Activated gamma-delta T cell treated with anti-CD3 and anti-CD28 coated beads, Interleukin-2, amount 50 U/mL, for 16 hours (primary cell): ENCODE results near the gene FGF11.
"Not testable (repeated sequence)": the region's sequence is repeated elsewhere in the genome, so short reads cannot be mapped to it uniquely, and the experiment has no call there.

Experiments used
- DNase-seq: peaks from one replicate; pipeline ENCODE4 v3.0.0-alpha.2; 2020; ENCODE audit warnings: low read depth

The FGF11 gene

DNA sequence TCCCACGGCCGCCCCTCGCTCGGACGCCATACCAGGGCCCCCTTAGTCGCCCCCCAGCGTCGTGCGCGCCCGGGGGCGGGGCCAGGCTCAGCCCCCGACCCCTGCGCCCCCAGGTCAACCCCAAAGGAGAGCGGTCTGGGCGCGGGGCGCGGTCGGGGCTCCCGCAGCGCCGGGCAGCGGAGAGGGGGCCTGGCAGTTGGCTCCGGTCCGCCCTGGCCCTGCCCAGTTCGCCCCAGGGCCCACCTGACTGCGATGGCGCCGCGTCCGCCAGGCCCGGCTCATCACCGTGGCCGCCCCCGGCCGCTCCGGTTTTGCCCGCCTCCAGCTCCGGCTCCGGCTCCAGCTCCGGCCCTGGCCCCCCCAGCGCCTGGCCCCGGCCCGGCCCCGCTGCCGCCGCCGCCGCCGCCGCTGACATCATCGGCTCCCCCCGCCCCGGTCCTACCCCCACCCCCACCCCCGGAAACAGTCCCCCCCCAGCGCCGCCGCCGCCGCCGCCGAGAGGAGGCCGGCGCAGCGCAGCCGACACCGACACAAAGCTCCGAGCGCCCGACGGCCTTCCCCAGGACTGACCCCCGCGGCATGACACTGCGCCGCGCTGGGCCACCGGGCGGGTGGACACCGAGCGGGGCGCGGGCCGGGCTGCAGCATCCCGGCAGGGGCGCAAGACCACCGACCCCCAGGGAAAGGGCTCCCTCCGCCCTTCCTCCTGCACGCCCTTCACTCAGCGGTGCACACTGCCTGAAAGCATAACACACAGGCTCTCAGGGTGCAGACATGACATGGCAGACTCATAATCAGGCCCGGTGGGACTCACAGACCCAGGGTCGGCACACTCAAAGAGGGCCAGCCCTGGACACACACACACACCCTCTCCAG lies 40.1 kb downstream of the FGF11 start, which contains the start of gene ZBTB4:
TSS of gene ZBTB4 (minus strand) at position 419 of the 876 bp plus-strand sequence. CDS start 12,830 bp downstream, outside the sequence.
- DNase-seq = peak; percentile 45

DNA sequence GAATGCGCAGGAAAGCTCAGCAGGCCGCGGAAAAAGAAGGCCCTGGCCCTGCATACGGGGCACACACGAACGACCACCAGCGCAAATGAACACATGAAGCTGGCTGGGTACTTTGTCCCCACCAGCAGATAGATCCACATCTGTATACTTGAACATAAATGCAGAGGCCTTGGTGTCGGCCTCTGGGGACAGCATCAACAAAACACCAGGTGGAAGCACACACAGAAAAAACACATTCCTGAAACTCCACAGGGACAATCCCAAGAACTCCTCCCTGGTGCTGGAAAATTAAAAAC lies 40.7 kb downstream of the FGF11 start:
- no peak for DNase-seq

DNA sequence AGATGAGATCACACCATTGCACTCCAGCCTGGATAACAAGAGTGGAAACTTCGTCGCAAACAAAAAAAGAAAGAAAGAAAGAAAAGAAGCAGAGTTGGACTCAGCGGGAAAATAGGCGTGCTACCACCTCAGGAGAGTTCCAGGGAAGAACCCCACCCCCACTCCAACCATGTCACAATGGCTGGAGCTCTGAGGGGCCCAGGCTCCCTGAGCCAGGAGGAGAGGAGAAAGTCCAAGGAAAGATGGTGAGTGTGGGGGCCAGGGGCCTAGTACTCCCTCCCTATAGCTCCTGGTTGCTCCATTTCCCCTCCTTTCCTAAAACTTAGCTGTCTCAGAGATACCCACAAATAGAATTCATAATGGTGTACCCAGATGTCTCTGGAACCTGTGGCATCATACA lies 42.0 kb downstream of the FGF11 start, which contains the start of gene SLC35G6:
TSS of gene SLC35G6 (plus strand) at position 172 of the 400 bp plus-strand sequence. CDS start at position 243, 71 bp downstream.
- DNase-seq = not testable (repeated sequence)

DNA sequence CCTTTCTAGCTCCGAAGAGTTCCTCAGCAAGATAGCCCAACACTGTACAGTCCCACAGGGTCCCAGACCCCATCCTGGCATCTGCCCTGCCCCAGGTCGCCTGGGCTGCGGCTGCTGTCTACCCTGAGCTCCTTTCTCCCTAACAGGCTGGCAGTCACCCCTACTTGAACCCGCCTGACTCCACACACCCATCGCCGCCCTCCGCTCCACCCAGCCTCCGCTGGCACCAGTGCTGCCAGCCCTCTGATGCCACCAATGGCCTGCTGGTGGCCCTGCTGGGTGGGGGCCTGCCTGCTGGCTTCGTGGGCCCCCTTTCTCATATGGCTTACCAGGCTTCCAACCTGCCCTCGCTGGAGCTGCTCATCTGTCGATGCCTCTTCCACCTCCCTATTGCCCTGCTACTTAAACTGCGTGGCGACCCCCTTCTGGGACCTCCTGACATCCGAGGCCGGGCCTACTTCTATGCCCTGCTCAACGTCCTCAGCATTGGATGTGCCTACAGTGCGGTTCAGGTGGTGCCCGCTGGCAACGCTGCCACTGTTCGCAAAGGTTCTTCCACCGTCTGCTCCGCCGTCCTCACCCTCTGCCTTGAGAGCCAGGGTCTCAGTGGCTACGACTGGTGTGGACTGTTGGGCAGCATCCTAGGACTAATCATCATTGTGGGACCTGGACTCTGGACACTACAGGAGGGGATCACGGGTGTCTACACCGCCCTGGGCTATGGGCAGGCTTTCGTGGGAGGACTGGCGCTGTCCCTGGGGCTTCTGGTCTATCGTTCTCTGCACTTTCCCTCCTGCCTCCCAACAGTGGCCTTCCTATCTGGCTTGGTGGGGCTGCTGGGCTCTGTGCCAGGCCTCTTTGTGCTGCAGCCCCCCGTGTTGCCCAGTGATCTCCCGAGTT lies 42.8 kb downstream of the FGF11 start:
- DNase-seq = not testable (repeated sequence)

DNA sequence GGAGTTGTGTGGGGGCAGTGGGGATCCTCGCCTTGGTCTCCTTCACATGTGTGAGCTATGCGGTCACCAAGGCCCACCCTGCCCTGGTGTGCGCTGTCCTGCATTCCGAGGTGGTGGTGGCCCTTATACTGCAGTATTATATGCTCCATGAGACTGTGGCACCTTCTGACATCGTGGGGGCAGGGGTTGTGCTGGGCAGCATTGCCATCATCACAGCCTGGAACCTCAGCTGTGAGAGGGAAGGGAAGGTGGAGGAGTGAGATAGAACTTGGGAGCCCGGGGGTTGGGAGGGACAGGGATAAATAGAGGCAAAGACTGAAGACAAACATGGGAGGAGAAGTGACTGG lies 43.4 kb downstream of the FGF11 start:
- DNase-seq = not testable (repeated sequence)

DNA sequence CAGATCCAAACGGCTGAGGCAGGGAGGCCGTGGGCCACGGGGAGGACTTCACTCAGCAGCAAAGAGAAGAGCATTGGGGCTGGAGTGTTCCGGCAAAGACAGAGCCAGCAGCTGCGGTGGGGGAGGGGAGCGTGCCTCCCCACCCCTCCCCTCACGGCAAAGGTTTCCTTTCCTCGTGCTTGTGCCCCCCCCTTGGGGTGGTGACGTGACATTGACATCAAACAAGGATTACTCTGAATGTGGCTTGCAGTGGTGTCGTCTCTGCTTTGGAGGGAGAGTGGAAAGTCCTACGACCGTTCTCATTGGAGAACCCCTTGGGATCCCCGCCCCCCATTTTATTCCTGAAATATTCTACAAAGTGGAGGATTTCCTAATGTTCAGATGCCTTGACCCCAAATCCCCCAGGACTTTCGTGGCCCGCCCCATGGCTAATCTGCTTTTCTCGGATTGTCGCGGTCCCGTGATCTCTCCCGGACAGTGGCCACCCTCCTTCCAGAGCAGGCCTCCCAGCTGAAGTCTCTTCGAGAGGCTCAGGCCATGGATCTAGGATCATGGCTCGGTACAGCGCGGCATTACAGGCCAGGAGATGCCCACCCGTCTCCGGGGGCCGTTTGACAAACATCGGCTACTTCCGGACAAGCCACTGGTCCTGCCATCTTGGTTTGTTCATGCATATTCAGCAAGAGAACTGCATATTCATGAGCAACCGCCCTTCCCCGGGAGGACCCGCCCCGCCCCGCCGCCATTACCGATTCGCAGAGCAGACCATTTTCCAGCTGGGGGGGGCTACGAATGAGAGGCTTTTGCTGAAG lies 44.1 kb downstream of the FGF11 start:
- DNase-seq = peak; percentile 94

DNA sequence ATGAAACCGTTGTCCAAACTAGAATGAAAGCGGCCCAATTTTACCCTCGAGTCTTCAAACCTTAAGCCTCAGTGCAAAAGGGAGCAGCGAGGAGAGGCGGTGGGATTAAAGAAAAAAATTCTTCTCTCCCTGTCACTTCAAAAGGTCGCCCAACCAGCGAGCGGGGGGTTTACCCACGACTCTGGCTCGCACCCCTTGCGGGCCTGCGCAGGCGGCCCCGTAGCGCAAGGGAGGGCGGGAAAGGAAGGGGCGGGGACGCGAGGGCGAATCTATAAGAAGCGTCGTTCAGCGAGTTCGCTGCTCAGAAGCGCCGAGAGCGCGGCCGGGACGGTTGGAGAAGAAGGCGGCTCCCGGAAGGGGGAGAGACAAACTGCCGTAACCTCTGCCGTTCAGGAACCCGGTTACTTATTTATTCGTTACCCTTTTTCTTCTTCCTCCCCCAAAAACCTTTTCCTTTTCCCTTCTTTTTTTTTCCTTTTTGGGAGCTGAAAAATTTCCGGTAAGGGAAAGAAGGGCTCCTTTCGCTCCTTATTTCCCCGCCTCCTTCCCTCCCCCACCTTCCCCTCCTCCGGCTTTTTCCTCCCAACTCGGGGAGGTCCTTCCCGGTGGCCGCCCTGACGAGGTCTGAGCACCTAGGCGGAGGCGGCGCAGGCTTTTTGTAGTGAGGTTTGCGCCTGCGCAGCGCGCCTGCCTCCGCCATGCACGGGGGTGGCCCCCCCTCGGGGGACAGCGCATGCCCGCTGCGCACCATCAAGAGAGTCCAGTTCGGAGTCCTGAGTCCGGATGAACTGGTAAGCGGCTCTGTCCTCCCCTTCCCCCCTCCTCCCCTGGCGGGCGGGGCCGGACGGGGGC lies 45.0 kb downstream of the FGF11 start, which contains the start of gene POLR2A:
TSS of gene POLR2A (plus strand) at position 300 of the 852 bp plus-strand sequence.
- DNase-seq = peak; percentile 96

DNA sequence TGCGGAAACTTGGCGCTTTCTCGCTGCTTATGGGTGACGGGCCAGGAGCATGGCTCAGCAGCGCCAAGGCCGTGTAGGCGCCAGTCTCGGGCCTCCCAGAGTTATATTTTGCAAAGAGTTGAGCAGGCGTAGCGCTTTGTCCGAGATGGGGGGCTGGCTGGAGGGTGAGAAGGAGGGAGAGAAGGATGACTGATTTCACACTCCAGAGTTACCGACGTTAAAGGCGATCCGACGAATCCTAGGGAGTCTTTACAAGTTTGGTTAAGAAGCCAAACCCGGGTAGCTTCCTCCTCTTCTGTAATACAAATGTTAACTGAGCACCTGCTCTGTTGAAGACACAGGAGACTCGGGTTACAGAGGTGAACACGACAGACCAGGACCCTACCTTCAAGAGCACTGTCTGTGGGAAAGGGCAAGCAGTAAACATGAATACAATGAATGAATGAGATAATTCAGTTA lies 45.6 kb downstream of the FGF11 start:
- DNase-seq = no peak

DNA sequence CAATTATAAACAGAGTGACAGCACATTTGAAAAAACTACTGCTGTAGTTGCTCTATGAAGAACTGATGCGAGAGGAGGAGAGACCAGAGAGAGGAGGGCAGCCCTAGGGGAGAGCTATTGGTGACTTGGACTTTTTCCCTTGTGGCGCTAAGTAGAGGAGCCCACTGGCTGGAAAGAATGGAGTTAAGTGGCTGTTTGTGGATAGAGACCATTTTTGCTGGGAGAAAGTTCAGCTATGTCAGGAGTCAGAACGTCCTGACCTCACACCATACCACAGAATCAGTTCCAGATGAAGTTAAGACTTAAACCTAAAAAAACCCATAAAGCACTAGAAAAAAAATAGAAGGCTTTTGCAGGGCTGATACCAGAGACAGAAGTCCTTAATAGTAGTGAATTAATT lies 46.9 kb downstream of the FGF11 start:
- no peak for DNase-seq

DNA sequence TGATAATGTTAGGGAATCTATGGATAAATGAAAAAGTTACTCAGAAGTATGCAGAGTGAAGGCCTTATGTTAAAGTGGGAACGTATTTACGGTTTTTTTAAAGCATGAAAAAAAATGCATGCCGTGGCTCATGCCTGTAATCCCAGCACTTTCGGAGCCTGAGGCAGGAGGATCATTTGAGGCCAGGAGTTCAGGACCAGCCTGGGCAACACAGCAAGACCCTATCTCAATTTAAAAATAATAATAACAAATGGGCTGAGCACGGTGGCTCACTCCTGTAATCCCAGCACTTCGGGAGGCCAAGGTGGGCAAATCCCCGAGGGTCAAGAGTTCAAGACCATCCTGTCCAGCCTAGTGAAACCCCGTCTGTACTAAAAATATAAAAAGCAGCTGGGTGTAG lies 50.8 kb downstream of the FGF11 start:
- no peak for DNase-seq

DNA sequence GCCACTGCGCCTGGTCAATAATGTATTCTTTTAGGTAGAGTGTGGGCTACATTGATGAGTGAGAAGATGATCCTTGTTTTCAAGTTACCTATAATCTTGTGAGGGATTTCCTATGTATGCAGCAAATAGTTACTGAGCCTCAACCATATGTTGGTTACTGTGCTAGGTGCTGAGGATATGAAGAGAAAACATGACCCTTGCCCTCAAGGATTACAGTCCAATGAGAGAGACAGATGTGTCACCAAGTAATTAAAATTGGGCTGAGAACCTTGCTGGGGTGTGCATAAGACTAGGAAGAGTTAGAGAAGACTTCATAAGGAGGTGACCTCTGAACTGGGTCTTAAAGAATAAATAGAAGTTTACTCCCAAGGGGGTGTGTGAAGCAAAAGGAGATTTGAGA lies 52.3 kb downstream of the FGF11 start:
- DNase-seq = no peak

DNA sequence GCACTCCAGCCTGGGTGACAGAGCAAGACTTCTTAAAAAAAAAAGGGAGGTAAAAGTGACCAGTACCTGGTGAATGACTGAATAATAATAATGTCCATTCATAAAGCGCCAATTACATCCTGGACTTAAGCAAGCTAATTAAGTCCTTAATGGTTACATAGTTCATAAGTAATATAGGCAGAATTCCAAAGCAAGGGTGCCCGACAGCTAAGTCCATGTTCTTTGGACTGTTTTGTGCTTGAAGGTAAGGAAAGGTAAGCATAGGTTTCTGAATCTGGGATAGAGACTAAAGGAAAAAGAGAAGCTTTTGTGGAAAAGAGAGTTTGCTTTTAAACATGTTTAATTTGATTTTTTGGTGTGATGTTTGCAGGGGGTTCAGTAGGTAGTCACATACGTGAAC lies 54.6 kb downstream of the FGF11 start:
- DNase-seq = no peak
